Activated T-cell treated with anti-CD3 and anti-CD28 coated beads, Interleukin-2, amount 50 U/mL, for 72 hours (primary cell): ENCODE measurements around the gene ZFY. TPM values are rescaled to one million over a fixed set of nuclear protein-coding genes. Genes with fewer than 3 reads are reported as not detected.

Experiments
- total RNA-seq, 2 donors: library from RNA; stranded (reverse); gene quantifications; one replicate each; pipeline ENCODE4 v1.2.3, GENCODE V29; 2022

Gene ZFY
- total RNA-seq, 2 donors from 2014 or later, result 19.8 TPM; not detected in 1

Other genes starting within 250 kb of the ZFY start
- gene SRY, start 147.7 kb upstream of the ZFY start, total RNA-seq, result not detected
- gene RPS4Y1, start 93.8 kb upstream of the ZFY start, total RNA-seq, result 100 to 1,000 TPM in 1 of 2 donors, not detected in 1; 323 TPM